ENCODE data around the gene SHISAL2A.

Gene SHISAL2A

DNA sequence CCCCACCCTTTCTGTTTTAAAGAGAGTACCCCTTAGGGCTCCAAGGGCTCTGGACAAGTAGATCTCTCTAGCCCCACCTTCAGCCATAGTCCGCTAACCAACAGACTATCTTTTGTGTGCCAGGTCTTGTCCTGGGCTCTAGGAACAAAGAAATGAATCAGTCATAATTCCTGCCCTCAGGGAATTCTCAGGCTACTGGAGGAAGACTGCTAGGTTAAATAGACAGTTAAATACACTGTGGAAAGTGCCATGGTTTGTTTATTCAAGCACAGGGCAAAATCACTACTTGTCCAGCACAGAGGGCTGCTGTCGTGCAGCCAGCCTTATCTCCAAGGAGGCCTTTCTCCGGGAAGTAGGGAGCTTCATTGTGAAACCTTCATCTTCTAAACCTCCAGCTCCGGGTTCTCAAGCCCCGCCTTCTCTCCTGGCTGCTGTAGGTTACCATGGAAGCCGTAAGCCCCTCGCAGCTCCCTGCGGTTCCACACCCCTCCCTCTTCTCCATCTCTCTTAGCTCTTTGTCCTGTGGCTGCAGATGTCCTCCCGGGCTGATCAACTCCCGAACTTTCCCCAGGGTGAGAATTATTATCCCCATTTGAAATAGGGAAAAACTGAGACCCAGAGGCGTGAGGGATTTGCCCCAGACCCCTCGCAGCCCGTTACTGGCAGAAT lies 29.8 kb downstream of the SHISAL2A start:
- Histone ChIP-seq H2AK5ac (ENCODE audit: low read length) (no peak overlapping the region), H3K27ac (ENCODE audit: low read depth, low read length) (peak overlapping the region; percentile 85), H3K9ac (ENCODE audit: low read length) (peak overlapping the region; percentile 30), H3K56ac (ENCODE audit: low read length) (peak overlapping the region; percentile 67), H3K4me1 (ENCODE audit: control insufficient read depth, low read depth, low read length) (peaks cover 15% of the 10 kb centered on the region), H2BK120ac (ENCODE audit: low read depth, low read length) (no peak overlapping the region), H3K79me2 (ENCODE audit: control insufficient read depth, insufficient read depth, low read length) (no peaks in the 10 kb centered on the region), H3K4me3 (ENCODE audit: low read length) (no peak overlapping the region), H3K4me2 (ENCODE audit: low read length) (no peak overlapping the region), H3K23ac (ENCODE audit: low read length) (no peak overlapping the region), H2BK15ac (replicated peaks; ENCODE audit: low read depth) (no peak overlapping the region), H3K27me3 (ENCODE audit: insufficient read depth, low read length, poor library complexity) (no peaks in the 10 kb centered on the region), H3K18ac (ENCODE audit: low read length) (no peak overlapping the region), H2BK5ac (ENCODE audit: low read length) (peak overlapping the region; percentile 23), H4K5ac (ENCODE audit: low read length) (no peak overlapping the region), H3K36me3 (ENCODE audit: control insufficient read depth, insufficient read depth, low read length) (no peaks in the 10 kb centered on the region), H3K79me1 (ENCODE audit: low read length) (no peaks in the 10 kb centered on the region), H3K4ac (ENCODE audit: low read depth, low read length) (no peak overlapping the region), H4K8ac (ENCODE audit: low read depth, low read length) (no peak overlapping the region)
- WGBS (ENCODE audit: extremely low coverage, insufficient coverage, low lambda C conversion rate) = no CpG with 5 or more reads among the region's 13 CpGs
- DNase-seq = peak; percentile 93

DNA sequence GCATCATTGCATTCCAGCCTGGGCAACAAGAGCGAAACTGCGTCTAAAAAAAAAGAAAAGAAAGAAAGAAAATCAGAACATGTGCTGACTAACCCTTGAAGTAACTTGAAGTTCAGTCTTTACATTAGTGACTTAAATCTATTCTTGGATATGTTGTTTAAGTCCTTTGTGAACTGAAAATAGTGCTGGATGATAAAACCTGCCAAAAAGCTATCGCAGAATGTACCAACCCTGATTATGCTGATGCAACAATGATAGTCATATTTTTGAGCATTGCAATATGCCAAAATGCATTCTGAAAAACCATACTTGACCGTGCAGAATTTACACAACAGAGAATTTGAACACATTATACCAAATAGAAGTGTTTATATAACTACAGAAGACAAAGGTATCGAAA lies 30.7 kb downstream of the SHISAL2A start:
- no peak overlapping the region for H3K23ac ChIP-seq (ENCODE audit: low read length)
- no peak overlapping the region for H3K27ac ChIP-seq (ENCODE audit: low read depth, low read length)
- H3K27me3 ChIP-seq (ENCODE audit: insufficient read depth, low read length, poor library complexity) = no peaks in the 10 kb centered on the region
- no CpG with 5 or more reads among the region's 5 CpGs for WGBS (ENCODE audit: extremely low coverage, insufficient coverage, low lambda C conversion rate)
- H2AK5ac ChIP-seq (ENCODE audit: low read length) = no peak overlapping the region
- no peak overlapping the region for H3K4ac ChIP-seq (ENCODE audit: low read depth, low read length)
- DNase-seq = no peak
- no peak overlapping the region for H3K18ac ChIP-seq (ENCODE audit: low read length)
- H3K36me3 ChIP-seq (ENCODE audit: control insufficient read depth, insufficient read depth, low read length) = no peaks in the 10 kb centered on the region
- no peak overlapping the region for H3K9ac ChIP-seq (ENCODE audit: low read length)
- H3K4me2 ChIP-seq (ENCODE audit: low read length) = no peak overlapping the region
- no peak overlapping the region for H2BK120ac ChIP-seq (ENCODE audit: low read depth, low read length)
- H3K4me3 ChIP-seq (ENCODE audit: low read length) = no peak overlapping the region
- no peak overlapping the region for H3K56ac ChIP-seq (ENCODE audit: low read length)
- no peak overlapping the region for H4K5ac ChIP-seq (ENCODE audit: low read length)
- no peak overlapping the region for H2BK15ac ChIP-seq (replicated peaks; ENCODE audit: low read depth)
- H2BK5ac ChIP-seq (ENCODE audit: low read length) = no peak overlapping the region
- peaks cover 15% of the 10 kb centered on the region for H3K4me1 ChIP-seq (ENCODE audit: control insufficient read depth, low read depth, low read length)
- H4K8ac ChIP-seq (ENCODE audit: low read depth, low read length) = no peak overlapping the region
- H3K79me2 ChIP-seq (ENCODE audit: control insufficient read depth, insufficient read depth, low read length) = no peaks in the 10 kb centered on the region
- H3K79me1 ChIP-seq (ENCODE audit: low read length) = no peaks in the 10 kb centered on the region

DNA sequence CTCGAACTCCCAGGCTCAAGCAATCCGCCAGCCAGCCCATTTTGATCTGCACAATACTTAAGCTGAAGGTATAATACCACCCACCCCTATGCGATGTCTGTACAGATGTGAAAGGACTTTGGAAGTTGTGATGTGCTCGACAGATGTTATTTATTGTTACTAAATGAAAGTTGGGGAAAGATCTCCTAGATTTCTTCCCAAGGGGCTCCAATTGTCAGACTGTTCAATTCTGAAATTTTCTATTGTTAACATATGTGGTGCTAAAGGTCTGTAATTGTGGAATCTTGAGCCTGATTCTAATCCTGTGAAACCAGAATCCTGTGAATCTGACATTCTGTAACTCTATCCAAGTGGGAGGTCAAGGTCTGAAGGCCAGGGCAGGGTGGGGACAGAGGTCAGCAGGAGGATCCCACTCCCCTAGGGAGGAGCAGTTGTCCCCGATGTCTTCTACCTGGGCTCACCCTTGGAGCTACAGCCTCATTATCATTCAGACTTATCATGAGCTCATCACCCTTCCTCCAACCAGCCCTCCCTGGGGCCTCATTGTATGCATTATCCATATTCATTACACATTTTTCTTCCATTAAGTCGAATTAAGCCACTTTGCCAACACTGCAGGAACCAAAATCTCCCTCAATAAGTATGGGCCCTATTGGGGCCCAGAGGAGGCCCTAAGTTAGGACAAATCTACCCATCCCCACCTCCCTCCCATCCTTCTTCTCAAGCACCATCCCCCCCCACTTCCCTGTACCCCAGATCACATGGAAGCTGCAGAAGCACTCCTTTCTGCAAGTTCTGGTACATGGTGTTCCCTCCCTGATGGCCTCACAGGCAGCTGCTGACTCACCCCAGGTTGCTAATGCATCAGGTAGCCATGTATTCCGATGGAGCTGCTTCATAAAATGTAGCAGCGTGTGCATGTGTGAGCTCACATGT lies 32.3 kb downstream of the SHISAL2A start:
- Histone ChIP-seq H2BK120ac (ENCODE audit: low read depth, low read length) (peak overlapping the region; percentile 61), H4K5ac (ENCODE audit: low read length) (no peak overlapping the region), H3K4ac (ENCODE audit: low read depth, low read length) (peak overlapping the region; percentile 26), H4K8ac (ENCODE audit: low read depth, low read length) (no peak overlapping the region), H3K4me3 (ENCODE audit: low read length) (no peak overlapping the region), H3K36me3 (ENCODE audit: control insufficient read depth, insufficient read depth, low read length) (no peaks in the 10 kb centered on the region), H2AK5ac (ENCODE audit: low read length) (no peak overlapping the region), H3K27ac (ENCODE audit: low read depth, low read length) (no peak overlapping the region), H2BK15ac (replicated peaks; ENCODE audit: low read depth) (no peak overlapping the region), H3K18ac (ENCODE audit: low read length) (peak overlapping the region; percentile 11), H3K9ac (ENCODE audit: low read length) (no peak overlapping the region), H3K4me2 (ENCODE audit: low read length) (no peak overlapping the region), H3K27me3 (ENCODE audit: insufficient read depth, low read length, poor library complexity) (no peaks in the 10 kb centered on the region), H3K79me2 (ENCODE audit: control insufficient read depth, insufficient read depth, low read length) (no peaks in the 10 kb centered on the region), H3K23ac (ENCODE audit: low read length) (no peak overlapping the region), H3K56ac (ENCODE audit: low read length) (peak overlapping the region; percentile 6), H3K4me1 (ENCODE audit: control insufficient read depth, low read depth, low read length) (peaks cover 12% of the 10 kb centered on the region), H3K79me1 (ENCODE audit: low read length) (no peaks in the 10 kb centered on the region), H2BK5ac (ENCODE audit: low read length) (peak overlapping the region; percentile 1)
- peak; percentile 46 for DNase-seq
- whole genome bisulfite sequencing (ENCODE audit: extremely low coverage, insufficient coverage, low lambda C conversion rate) = no CpG with 5 or more reads among the region's 8 CpGs

DNA sequence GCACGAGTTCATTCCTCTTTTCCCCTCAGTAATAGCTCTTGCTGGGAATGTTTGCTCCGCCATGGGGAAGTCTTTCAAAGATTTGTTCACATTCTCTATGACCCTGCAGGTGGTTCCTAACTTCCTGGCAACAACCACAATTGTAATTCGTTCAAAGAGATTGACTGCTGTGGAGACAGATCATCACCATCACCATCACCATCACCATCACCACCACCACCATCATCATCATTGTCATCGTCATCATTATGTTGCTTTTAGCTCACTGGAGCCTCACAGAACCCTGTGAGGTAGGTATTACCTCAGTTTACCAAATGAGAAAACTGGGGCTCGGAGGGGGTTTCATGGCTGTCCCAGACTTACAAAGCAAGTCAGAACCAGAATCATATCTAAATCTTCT lies 34.3 kb downstream of the SHISAL2A start:
- Histone ChIP-seq H3K79me2 (ENCODE audit: control insufficient read depth, insufficient read depth, low read length) (no peaks in the 10 kb centered on the region), H4K8ac (ENCODE audit: low read depth, low read length) (no peak overlapping the region), H4K5ac (ENCODE audit: low read length) (no peak overlapping the region), H2BK15ac (replicated peaks; ENCODE audit: low read depth) (no peak overlapping the region), H2AK5ac (ENCODE audit: low read length) (peak overlapping the region; percentile 12), H3K9ac (ENCODE audit: low read length) (no peak overlapping the region), H3K4me2 (ENCODE audit: low read length) (no peak overlapping the region), H3K4me3 (ENCODE audit: low read length) (no peak overlapping the region), H3K36me3 (ENCODE audit: control insufficient read depth, insufficient read depth, low read length) (no peaks in the 10 kb centered on the region), H2BK5ac (ENCODE audit: low read length) (no peak overlapping the region), H3K18ac (ENCODE audit: low read length) (no peak overlapping the region), H3K4ac (ENCODE audit: low read depth, low read length) (no peak overlapping the region), H2BK120ac (ENCODE audit: low read depth, low read length) (no peak overlapping the region), H3K27ac (ENCODE audit: low read depth, low read length) (no peak overlapping the region), H3K4me1 (ENCODE audit: control insufficient read depth, low read depth, low read length) (peaks cover 12% of the 10 kb centered on the region), H3K56ac (ENCODE audit: low read length) (no peak overlapping the region), H3K27me3 (ENCODE audit: insufficient read depth, low read length, poor library complexity) (no peaks in the 10 kb centered on the region), H3K79me1 (ENCODE audit: low read length) (no peaks in the 10 kb centered on the region), H3K23ac (ENCODE audit: low read length) (no peak overlapping the region)
- DNase-seq = no peak
- WGBS (ENCODE audit: extremely low coverage, insufficient coverage, low lambda C conversion rate) = no CpG with 5 or more reads among the region's 5 CpGs

DNA sequence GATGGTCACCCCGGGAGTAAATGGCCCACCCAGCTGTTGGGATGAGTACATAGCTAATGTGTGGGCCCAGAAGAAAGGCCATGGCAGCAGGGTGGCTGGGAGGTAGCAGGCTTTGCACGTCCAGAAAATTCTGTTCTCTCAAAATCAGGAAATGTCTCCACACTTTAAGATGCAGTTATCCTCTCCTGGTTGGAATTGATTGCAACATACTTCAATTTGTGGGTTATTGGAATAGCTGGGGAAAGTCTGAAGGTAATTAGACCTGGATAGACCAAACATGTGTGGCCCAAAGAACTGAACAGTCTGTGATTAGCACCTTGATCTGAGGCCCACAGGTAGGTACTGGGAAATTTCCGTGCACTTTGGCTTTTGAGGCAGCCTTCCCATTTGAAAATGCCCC lies 35.0 kb downstream of the SHISAL2A start:
- Histone ChIP-seq H2BK120ac (ENCODE audit: low read depth, low read length) (no peak overlapping the region), H2BK5ac (ENCODE audit: low read length) (no peak overlapping the region), H4K8ac (ENCODE audit: low read depth, low read length) (no peak overlapping the region), H3K79me2 (ENCODE audit: control insufficient read depth, insufficient read depth, low read length) (no peaks in the 10 kb centered on the region), H3K4ac (ENCODE audit: low read depth, low read length) (no peak overlapping the region), H2BK15ac (replicated peaks; ENCODE audit: low read depth) (no peak overlapping the region), H3K4me3 (ENCODE audit: low read length) (no peak overlapping the region), H2AK5ac (ENCODE audit: low read length) (no peak overlapping the region), H3K4me1 (ENCODE audit: control insufficient read depth, low read depth, low read length) (peaks cover 9% of the 10 kb centered on the region), H3K27me3 (ENCODE audit: insufficient read depth, low read length, poor library complexity) (no peaks in the 10 kb centered on the region), H3K36me3 (ENCODE audit: control insufficient read depth, insufficient read depth, low read length) (no peaks in the 10 kb centered on the region), H4K5ac (ENCODE audit: low read length) (no peak overlapping the region), H3K4me2 (ENCODE audit: low read length) (no peak overlapping the region), H3K23ac (ENCODE audit: low read length) (no peak overlapping the region), H3K18ac (ENCODE audit: low read length) (no peak overlapping the region), H3K9ac (ENCODE audit: low read length) (no peak overlapping the region), H3K79me1 (ENCODE audit: low read length) (no peaks in the 10 kb centered on the region), H3K27ac (ENCODE audit: low read depth, low read length) (no peak overlapping the region), H3K56ac (ENCODE audit: low read length) (no peak overlapping the region)
- WGBS (ENCODE audit: extremely low coverage, insufficient coverage, low lambda C conversion rate) = no CpG with 5 or more reads among the region's 3 CpGs
- no peak for DNase-seq
